IPS-20b (cell line): ENCODE results near the gene SLC35F3.

Source experiments
- H3K27ac ChIP-seq: one replicate; pipeline ENCODE4 v1.5.1; 2013; ENCODE audit warnings: low read length
- H3K27me3 ChIP-seq: 2 replicates; pipeline ENCODE4 v1.6.1; 2013; ENCODE audit warnings: mild to moderate bottlenecking, low read length, inconsistent platforms; ENCODE audit not compliant: insufficient read depth
- H3K36me3 ChIP-seq: 2 replicates; pipeline ENCODE4 v1.6.1; 2013; ENCODE audit warnings: low read depth, mild to moderate bottlenecking, inconsistent platforms, low read length, moderate library complexity; ENCODE audit not compliant: insufficient read depth
- H3K4me1 ChIP-seq: 2 replicates; pipeline ENCODE4 v1.6.1; 2013; ENCODE audit warnings: mild to moderate bottlenecking, control low read depth, inconsistent platforms, low read length, moderate library complexity; ENCODE audit not compliant: insufficient read depth
- H3K4me3 ChIP-seq: 2 replicates; pipeline ENCODE4 v1.5.1; 2013; ENCODE audit warnings: mild to moderate bottlenecking, low read length, inconsistent platforms
- H3K9ac ChIP-seq: 2 replicates; pipeline ENCODE4 v1.6.1; 2013; ENCODE audit warnings: low read depth, mild to moderate bottlenecking, inconsistent platforms, low read length, moderate library complexity
- H3K9me3 ChIP-seq: 2 replicates; pipeline ENCODE4 v1.6.1; 2013; ENCODE audit warnings: mild to moderate bottlenecking, low read depth, low read length, inconsistent platforms; ENCODE audit not compliant: insufficient read depth

SLC35F3 gene

DNA sequence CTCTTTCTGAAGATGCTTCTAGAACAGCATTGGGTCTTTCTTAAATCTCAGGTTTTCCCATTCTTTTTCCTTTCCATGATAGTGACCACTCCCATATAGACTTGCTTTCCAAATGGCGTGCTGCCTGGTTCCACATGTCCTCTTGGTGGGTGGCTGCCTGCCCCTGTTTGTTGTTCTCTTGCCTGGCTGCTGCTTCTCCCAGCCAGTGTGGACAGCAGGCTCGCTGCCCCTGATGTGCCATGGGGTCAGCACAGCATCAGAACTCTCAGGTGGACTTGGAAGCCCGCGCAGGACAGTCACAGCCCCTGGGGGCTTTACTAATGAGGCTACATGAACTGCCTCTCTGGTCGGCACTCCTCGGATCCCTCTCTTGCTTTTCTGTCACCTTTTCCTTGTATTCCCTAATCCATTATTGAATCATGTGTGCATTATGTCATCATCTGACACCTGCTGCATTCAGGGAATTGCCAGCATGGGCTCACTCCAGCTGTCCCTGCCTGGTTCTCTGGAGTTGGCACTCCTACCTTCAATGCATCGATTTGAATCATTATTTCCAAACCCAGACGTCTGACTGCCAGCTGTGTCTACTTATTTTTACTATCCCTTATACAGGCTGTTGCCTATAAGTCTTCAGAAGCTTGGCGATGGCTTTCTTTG is 368.3 kb downstream of the SLC35F3 start:
- H3K4me1 ChIP-seq = no peaks in the 10 kb centered on the region
- H3K27me3 ChIP-seq = no peaks in the 10 kb centered on the region
- no peaks in the 10 kb centered on the region for H3K36me3 ChIP-seq

DNA sequence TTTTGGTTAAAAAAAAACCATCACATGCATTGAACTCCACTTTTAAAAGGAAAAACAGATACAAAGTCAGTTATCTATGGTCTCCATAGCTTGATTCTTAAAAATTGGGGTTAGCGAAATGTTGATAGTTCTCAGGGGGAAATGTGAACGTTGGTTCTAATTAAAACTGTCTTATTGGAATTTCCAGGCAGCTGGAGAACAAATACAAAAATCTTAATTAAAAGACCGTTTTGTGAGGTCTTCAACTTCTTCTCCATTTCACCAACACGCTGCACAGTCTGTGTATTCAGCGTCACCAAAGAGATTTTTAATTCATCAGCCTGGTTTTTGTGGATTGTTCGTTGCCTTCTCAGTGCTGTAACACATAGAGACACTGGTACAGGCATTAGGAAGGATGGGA is 369.5 kb downstream of the SLC35F3 start:
- Histone ChIP-seq H3K9ac (no peak overlapping the region), H3K4me3 (no peak overlapping the region), H3K9me3 (no peaks in the 10 kb centered on the region), H3K4me1 (peaks cover 4% of the 10 kb centered on the region; the same call in 1 of the 2 replicates), H3K27me3 (no peaks in the 10 kb centered on the region), H3K27ac (no peak overlapping the region), H3K36me3 (no peaks in the 10 kb centered on the region)

More for the DNA sequence above, 368.3 kb downstream of the SLC35F3 start:
- Histone ChIP-seq H3K9ac (no peak overlapping the region), H3K4me3 (no peak overlapping the region), H3K9me3 (peaks cover 4% of the 10 kb centered on the region; the same call in 1 of the 2 replicates), H3K27ac (no peak overlapping the region)

DNA sequence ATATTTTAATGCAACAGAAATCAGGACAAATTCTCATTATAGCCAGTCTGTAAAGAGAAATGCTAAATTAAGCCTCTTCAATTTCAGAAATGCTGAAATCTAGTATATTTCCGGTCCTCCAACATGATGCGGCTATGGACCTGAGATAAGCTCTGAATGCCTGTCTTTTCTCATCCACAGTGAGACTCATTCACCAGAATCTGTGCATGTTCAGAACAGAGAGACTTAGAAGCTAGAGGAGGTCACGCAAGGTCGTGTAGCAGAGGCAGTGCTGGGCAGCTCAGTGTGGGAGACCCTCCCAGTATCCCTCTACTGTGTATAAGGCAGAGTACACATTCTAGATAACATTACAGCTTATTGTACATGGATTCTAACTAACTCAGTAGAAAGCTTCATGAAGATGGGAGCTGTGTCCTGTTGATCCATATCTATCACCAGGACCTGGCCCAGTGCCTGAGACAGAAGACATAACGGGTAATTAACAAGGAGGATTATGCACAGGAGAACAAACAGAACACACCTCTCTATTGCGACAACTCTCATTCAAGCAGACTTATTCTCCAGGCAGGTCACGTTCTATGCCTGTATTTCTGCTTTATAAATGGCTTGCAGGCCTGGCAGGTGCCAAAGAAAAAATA is 371.8 kb downstream of the SLC35F3 start:
- Histone ChIP-seq H3K27me3 (no peaks in the 10 kb centered on the region), H3K4me1 (peaks cover 4% of the 10 kb centered on the region; the same call in 1 of the 2 replicates), H3K27ac (no peak overlapping the region), H3K36me3 (no peaks in the 10 kb centered on the region), H3K9me3 (no peaks in the 10 kb centered on the region), H3K9ac (no peak overlapping the region), H3K4me3 (no peak overlapping the region)

DNA sequence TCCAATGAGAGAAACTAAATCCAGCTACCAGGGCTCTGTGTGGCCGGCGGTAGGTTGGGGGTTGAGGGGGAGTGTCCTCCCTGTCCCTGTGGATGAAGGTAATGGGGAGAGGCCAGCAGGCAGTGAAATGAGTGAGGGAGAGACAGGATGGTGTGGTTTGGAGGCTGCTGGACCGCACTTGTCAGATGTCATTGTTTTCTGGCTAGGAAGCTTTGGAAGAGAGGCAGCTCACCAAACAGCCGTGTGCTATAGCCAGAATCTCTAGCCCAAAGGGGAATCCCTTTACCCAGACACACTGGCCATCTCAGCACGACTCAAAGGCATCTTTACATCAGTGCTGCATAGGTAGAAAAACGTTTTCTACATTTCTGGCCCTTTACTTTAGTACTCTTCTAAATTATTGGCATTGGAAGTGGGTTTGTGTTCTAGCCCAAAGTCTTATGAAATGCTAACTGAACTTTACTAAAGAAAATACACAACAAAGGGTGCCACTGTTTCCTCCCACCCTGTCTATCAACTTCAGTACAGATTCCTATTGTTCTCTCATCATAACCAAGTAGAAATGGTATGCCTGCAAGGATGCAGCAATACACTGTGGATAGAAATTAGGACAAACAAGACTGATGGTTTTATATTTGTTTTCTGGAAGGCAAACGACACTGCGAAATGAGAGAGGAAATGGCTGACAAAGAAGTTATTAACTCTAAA is 372.8 kb downstream of the SLC35F3 start:
- peaks cover 4% of the 10 kb centered on the region; the same call in 1 of the 2 replicates for H3K4me1 ChIP-seq
- H3K9ac ChIP-seq = no peak overlapping the region
- no peak overlapping the region for H3K27ac ChIP-seq
- no peak overlapping the region for H3K4me3 ChIP-seq
- H3K9me3 ChIP-seq = no peaks in the 10 kb centered on the region
- no peaks in the 10 kb centered on the region for H3K36me3 ChIP-seq
- H3K27me3 ChIP-seq = no peaks in the 10 kb centered on the region

DNA sequence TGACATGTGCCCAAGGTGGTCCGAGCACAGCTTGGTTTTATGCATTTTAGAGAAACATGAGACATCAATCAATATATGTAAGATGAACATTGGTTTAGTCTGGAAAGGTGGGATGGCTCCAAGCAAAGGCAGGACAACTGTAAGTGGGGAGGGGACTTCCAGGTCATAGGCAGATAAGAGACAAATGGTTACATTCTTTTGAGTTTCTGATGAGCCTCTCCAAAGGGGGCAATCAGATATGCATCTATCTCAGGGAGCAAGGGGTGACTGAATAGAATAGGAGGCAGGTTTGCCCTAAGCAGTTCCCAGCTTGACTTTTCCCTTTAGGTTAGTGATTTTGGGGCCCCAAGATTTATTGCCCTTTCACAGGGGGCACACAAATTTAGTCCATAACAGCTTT is 374.5 kb downstream of the SLC35F3 start:
- Histone ChIP-seq H3K27ac (no peak overlapping the region), H3K27me3 (no peaks in the 10 kb centered on the region), H3K36me3 (no peaks in the 10 kb centered on the region), H3K4me3 (no peak overlapping the region), H3K4me1 (peaks cover 4% of the 10 kb centered on the region; the same call in 1 of the 2 replicates), H3K9me3 (no peaks in the 10 kb centered on the region), H3K9ac (no peak overlapping the region)

DNA sequence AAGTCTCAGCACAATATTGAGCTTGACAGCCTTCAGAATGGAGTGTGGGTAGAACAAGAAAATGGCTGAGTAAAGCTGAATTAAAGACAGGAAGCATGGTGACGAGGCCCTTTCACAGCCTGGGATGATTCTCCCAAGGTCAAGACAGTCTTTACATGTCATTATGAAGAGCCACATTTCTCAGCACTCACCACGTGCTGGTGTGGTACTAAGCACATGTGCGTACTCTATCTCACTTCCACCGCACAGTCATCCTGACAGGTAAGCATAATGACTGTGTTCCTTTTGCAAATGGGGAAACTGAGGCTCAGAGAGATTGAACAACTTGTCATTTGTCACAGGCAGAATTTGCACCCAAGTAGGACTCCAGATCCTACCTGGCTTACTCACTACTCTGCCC is 376.0 kb downstream of the SLC35F3 start:
- H3K4me1 ChIP-seq = peaks cover 4% of the 10 kb centered on the region; the same call in 1 of the 2 replicates
- no peaks in the 10 kb centered on the region for H3K9me3 ChIP-seq
- no peak overlapping the region for H3K4me3 ChIP-seq
- no peak overlapping the region for H3K9ac ChIP-seq
- H3K27me3 ChIP-seq = no peaks in the 10 kb centered on the region
- no peaks in the 10 kb centered on the region for H3K36me3 ChIP-seq
- H3K27ac ChIP-seq = no peak overlapping the region

DNA sequence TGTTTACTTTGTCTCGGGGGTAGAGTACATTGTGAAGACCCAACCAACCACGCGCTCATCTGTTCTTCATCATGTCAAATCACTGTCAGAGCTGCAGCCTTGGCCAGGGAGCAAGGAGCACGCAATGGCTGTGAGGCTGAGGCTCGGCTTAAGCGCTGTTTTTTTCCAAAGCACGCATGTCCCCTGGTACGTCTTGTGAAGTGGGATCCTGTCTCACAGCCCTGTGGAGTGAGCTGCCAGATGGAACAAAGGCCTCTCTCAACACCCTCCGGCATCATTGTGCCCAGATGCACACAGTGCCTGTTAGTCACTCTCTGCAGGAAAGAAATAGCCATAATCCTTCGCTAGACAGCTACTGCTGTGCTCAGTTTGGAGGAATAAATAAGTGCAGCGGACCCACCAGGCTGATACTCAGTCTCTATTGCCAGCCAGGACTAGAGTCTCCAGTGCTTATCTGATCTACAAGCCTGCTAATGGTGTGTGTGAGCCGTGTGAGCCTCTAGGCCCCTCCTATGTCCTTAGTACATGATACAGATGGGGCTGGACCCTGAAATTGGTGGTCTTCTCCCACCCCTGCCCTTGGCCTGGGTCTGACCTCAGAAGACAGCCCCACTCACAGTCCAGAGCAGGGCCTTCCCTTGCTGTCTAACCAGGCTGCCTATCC is 377.5 kb downstream of the SLC35F3 start:
- Histone ChIP-seq H3K9me3 (no peaks in the 10 kb centered on the region), H3K27me3 (no peaks in the 10 kb centered on the region), H3K9ac (no peak overlapping the region), H3K36me3 (no peaks in the 10 kb centered on the region), H3K27ac (no peak overlapping the region), H3K4me3 (no peak overlapping the region), H3K4me1 (peaks cover 4% of the 10 kb centered on the region; the same call in 1 of the 2 replicates)

DNA sequence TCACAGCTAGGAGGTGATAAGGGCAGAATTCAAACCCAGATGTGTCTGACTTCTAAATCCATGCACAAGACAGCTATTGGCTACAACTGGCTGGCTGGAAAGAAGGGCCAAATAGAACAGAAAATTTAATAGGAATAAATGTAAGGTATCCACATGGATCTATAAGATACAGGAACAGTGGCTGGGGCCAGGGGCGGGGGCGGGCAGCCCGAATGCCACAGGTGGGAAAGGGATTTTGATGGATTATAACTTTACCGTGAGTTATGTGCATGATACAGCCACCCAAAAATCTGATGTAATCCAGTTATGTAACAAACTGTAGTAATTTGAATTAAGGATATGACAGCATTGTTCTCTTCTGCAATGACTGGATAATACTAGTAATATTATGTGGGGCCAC is 381.7 kb downstream of the SLC35F3 start:
- H3K9me3 ChIP-seq = peaks cover 15% of the 10 kb centered on the region
- H3K27ac ChIP-seq = no peak overlapping the region
- H3K4me1 ChIP-seq = no peaks in the 10 kb centered on the region
- no peak overlapping the region for H3K4me3 ChIP-seq
- no peaks in the 10 kb centered on the region for H3K27me3 ChIP-seq
- no peaks in the 10 kb centered on the region for H3K36me3 ChIP-seq
- H3K9ac ChIP-seq = no peak overlapping the region

DNA sequence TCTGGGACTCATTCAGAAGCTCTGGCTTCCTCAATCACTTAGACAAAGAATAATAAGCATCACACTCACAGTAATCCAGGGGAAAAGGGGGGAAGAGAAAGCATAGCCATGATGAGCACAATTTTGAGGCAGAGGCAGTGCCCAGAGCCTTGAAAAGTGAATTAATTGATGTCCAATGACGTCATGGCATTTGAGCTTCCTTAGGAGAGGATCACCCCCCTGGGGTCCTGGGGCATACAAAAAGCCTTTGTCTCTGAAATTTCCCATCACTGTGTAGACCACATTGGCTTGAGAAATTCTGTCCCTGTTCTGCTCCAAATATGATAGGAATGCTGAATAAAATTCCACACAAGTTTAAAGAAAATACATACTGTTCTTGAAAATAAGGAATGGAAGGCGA is 384.5 kb downstream of the SLC35F3 start:
- Histone ChIP-seq H3K4me3 (no peak overlapping the region), H3K27ac (no peak overlapping the region), H3K9me3 (peaks cover 15% of the 10 kb centered on the region), H3K4me1 (no peaks in the 10 kb centered on the region), H3K36me3 (no peaks in the 10 kb centered on the region), H3K27me3 (no peaks in the 10 kb centered on the region), H3K9ac (no peak overlapping the region)

DNA sequence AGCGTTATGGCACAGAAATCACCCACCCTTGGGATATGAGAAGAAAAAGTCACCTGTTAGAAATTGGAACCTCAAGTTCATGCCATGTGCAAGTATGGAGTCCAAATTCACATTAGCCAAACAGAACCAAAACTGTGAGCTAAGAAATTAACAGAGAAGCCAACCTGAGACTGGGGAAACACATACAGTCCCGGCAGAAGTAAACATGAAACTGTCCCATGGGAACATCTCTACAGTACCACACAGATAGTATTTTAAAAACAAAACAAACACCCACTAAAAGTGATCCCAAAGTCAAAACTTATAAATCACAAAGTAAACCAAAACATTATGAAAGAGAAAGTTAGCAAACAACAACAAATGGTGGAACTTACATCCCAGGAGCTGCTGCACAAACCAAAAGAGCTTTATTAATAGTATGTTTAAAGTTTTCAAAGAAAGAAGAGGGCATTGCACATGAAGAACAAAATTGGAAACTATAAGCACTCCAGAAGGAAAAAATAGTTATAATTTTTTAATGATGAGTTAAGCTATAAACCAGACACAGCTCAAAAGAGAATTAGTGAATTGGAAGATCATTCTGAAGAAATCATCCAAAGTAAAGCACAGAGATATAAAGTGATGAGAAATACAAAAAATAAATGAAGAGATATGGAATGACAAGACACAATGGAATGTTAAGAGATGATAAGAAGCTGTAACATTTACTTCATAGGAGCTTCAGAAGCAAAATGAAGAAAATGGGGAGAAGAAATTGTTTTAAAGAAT is 385.2 kb downstream of the SLC35F3 start:
- H3K9ac ChIP-seq = no peak overlapping the region
- no peaks in the 10 kb centered on the region for H3K4me1 ChIP-seq
- H3K27ac ChIP-seq = no peak overlapping the region
- no peak overlapping the region for H3K4me3 ChIP-seq
- no peaks in the 10 kb centered on the region for H3K36me3 ChIP-seq
- no peaks in the 10 kb centered on the region for H3K27me3 ChIP-seq
- H3K9me3 ChIP-seq = peaks cover 15% of the 10 kb centered on the region

DNA sequence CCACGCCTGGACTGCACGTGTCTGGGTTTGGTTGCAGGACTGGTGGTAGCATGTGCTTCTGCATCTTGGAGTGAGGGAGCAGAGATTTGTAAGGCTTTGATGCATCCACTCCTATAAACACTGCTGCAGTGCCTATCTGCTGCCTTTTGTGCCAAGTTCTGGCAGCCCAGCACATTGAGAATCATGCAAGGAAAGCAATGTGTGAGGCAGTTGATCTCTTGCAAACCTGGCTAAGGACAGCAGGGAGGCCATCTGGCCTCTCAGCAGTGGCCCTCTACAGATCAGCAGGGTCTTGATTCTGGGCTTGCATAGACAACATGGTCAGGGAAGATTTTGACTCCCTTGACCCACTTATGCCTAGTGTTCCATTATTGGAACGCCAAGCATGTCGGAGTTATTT is 387.5 kb downstream of the SLC35F3 start:
- peaks cover 15% of the 10 kb centered on the region for H3K9me3 ChIP-seq
- no peak overlapping the region for H3K4me3 ChIP-seq
- no peak overlapping the region for H3K9ac ChIP-seq
- H3K36me3 ChIP-seq = no peaks in the 10 kb centered on the region
- no peak overlapping the region for H3K27ac ChIP-seq
- H3K27me3 ChIP-seq = no peaks in the 10 kb centered on the region
- no peaks in the 10 kb centered on the region for H3K4me1 ChIP-seq
